ENCODE results near the gene YIPF1.

The YIPF1 gene

DNA sequence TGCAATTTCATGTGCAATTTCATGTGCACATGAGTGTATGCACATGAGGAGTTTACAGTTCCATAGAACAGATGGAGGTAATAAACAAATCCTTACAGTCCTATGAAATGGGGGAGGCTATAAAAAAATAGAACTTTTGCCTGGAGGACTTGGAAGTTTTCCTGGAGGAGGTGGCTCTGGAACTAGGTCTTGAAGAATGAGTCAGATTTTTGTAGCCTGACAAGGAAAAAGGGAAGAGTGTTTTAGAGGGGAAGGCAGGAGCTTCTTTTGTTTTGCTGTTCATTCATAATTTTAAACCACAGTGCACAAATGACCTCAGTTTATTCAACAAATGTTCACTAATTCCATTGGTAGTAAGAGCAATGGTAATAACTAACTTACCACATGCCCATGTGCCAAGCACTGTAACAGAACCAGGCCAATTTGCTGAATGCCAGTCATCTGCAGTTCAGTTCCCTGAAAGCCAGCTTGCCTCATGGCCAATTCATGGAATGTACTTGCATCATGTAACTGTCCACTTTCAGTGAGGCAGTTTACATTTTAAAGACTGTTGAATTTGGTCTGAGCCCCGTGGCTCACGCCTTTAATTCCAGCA is 7.1 kb upstream of the YIPF1 start:
- H3K4me3 ChIP-seq (ENCODE audit: low read depth, low read length): no peak overlapping the region
- TF ChIP-seq, protein P1, sequence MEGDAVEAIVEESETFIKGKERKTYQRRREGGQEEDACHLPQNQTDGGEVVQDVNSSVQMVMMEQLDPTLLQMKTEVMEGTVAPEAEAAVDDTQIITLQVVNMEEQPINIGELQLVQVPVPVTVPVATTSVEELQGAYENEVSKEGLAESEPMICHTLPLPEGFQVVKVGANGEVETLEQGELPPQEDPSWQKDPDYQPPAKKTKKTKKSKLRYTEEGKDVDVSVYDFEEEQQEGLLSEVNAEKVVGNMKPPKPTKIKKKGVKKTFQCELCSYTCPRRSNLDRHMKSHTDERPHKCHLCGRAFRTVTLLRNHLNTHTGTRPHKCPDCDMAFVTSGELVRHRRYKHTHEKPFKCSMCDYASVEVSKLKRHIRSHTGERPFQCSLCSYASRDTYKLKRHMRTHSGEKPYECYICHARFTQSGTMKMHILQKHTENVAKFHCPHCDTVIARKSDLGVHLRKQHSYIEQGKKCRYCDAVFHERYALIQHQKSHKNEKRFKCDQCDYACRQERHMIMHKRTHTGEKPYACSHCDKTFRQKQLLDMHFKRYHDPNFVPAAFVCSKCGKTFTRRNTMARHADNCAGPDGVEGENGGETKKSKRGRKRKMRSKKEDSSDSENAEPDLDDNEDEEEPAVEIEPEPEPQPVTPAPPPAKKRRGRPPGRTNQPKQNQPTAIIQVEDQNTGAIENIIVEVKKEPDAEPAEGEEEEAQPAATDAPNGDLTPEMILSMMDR (IDR thresholded peaks at IDR 0.05; ENCODE audit: low read depth, low read length): no peak
- peak; percentile 79 for DNase-seq (ENCODE audit: low read depth, low spot score)
- in situ Hi-C loops (cut with HindIII; ENCODE audit: low sequenced_read_pairs): no loop called here

DNA sequence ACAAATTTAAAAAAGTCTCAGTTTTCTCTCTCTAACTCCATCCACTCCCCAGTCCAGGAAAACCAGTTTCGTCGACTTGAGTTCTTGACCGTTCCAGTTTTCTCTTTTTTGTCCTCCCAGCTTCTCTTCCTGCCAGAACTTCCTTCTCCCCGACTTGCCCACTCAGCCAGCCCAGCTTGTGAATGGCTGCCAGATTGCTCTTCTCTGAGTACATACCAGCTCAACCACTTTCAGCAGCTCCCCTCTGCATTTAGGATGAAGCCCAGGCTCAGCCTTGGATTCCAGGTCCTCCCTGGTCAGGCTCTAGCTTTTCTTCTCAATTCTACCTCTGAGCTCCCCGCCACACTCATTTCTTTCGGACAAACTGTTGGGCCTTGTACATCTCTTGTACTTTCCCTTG is 5.8 kb upstream of the YIPF1 start:
- TF ChIP-seq, protein P1 (IDR thresholded peaks at IDR 0.05; ENCODE audit: low read depth, low read length): no peak
- no peak overlapping the region for H3K4me3 ChIP-seq (ENCODE audit: low read depth, low read length)
- no peak for DNase-seq (ENCODE audit: low read depth, low spot score)
- in situ Hi-C loops (cut with HindIII; ENCODE audit: low sequenced_read_pairs): no loop called here

DNA sequence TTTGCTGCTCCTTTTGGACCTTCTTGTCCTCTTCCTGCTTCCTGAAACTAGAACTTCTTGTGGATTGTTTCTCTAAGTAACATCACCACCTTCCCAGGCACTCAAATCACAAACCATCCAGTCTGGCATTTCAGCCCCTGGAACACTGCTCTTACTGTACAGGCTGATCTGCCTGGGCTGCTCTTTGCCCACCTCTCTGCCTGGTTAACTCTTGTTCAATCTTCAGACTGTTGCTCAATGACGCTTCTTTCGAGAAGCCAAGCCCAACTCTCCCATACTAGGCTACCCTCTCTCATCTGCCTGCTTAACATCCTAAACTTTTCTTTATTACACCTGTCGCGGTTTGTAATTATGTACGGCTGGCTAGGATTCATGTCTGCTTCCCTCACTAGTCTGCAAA is 5.0 kb upstream of the YIPF1 start:
- TF ChIP-seq, protein P1 (IDR thresholded peaks at IDR 0.05; ENCODE audit: low read depth, low read length): no peak
- DNase-seq (ENCODE audit: low read depth, low spot score): no peak
- no peak overlapping the region for H3K4me3 ChIP-seq (ENCODE audit: low read depth, low read length)
- in situ Hi-C loops (cut with HindIII; ENCODE audit: low sequenced_read_pairs): no loop called here

DNA sequence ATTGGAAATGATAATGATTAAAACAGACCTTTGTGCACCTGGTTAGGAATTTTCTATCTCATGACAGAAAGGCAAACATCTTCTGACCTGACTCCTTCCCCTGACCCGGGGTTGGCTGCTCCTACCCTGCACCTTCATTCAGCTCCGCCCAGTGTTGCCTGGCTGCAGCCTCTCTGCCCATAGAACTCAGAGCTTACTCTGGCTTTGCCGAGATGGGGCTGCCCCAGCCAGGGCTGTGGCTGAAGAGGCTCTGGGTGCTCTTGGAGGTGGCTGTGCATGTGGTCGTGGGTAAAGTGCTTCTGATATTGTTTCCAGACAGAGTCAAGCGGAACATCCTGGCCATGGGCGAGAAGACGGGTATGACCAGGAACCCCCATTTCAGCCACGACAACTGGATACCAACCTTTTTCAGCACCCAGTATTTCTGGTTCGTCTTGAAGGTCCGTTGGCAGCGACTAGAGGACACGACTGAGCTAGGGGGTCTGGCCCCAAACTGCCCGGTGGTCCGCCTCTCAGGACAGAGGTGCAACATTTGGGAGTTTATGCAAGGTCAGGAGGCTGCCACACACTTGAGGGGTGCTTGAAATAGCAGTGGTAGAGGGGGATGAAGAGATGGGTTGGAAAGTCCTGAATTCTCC is 4.5 kb upstream of the YIPF1 start, which contains the start of gene DIO1:
Gene DIO1, plus strand, starts transcription at position 189 of the 638 bp plus-strand sequence. Its CDS starts 24 bp downstream, at position 213.
- in situ Hi-C loops (cut with HindIII; ENCODE audit: low sequenced_read_pairs): no loop called here
- TF ChIP-seq, protein P1 (IDR thresholded peaks at IDR 0.05; ENCODE audit: low read depth, low read length): no peak
- no peak for DNase-seq (ENCODE audit: low read depth, low spot score)
- no peak within 1 kb of the TSS for H3K4me3 ChIP-seq (ENCODE audit: low read depth, low read length)

DNA sequence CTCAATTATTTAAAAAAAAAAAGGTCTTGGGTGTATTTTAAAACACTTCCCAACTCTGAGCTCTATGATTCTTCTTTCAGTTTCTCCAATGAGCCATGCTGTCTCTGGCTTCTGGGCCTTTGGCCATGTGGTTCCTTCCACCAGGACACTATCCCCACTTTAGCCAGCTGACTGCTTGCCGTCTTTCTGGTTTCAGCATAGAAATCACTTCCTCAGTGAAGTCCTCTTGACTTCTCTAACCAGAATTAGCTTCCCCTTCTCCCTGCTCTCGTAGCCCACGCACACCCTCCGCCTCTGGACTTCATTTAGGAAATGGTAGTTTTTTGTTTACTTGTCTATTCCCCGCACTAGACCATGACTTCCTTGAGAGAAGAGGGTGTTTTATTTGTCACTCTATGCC is 3.3 kb upstream of the YIPF1 start:
- TF ChIP-seq, protein P1 (IDR thresholded peaks at IDR 0.05; ENCODE audit: low read depth, low read length): no peak
- no peak for DNase-seq (ENCODE audit: low read depth, low spot score)
- H3K4me3 ChIP-seq (ENCODE audit: low read depth, low read length): no peak overlapping the region
- in situ Hi-C loops (cut with HindIII; ENCODE audit: low sequenced_read_pairs): no loop called here

DNA sequence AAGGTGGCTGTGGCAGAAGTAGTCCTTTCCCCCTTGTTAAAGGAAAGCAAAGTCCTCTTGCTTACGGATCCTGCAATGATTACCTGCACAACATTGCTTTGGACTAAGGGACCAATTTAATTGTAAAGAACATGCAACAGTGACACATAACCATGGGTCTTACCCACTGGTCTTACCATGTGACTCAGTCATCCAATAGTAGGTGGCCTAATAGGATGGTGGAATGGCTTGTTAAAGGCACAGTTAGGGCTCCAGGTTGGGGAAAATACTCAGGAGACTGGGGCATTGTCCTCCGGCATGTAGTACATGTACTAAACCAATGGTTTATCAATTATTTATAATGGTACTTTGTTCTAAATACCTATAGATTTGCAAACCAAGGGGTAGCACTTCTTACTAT is 2.1 kb upstream of the YIPF1 start:
- H3K4me3 ChIP-seq (ENCODE audit: low read depth, low read length): no peak overlapping the region
- in situ Hi-C loops (cut with HindIII; ENCODE audit: low sequenced_read_pairs): no loop called here
- DNase-seq (ENCODE audit: low read depth, low spot score): no peak
- TF ChIP-seq, protein P1 (IDR thresholded peaks at IDR 0.05; ENCODE audit: low read depth, low read length): no peak
